Fibroblast of the aortic adventitia (primary cell): ENCODE data around the gene CDH22. TPM values are rescaled to one million over a fixed set of nuclear protein-coding genes. Genes with fewer than 3 reads are reported as not detected.

Experiments used
- DNase-seq: peaks from one replicate; pipeline ENCODE4 v3.0.0-alpha.2; 2010; ENCODE audit warnings: low read depth
- H3K4me3 ChIP-seq: 2 replicates; pipeline ENCODE4 v1.5.1; 2011; ENCODE audit warnings: low read depth, mild to moderate bottlenecking, control low read depth, low read length, moderate library complexity
- total RNA-seq: library from RNA; depleted of rRNA; stranded (reverse); fragments of >200 nt; gene quantifications from 2 replicates; pipeline ENCODE4 v1.2.3, GENCODE V29; 2012; ENCODE audit warnings: low replicate concordance
- TF ChIP-seq, protein P1 (sequence below): IDR thresholded peaks from 2 replicates; pipeline ENCODE4 v1.5.1; 2011; ENCODE audit warnings: mild to moderate bottlenecking, low read length, control low read depth, inconsistent platforms; ENCODE audit not compliant: insufficient read depth

The CDH22 gene
- total RNA-seq, 1 donor = not detected

GRCh38 chr20:46330072-46330763, 21.9 kb upstream of the CDH22 start:
- H3K4me3 ChIP-seq = no peak overlapping the region
- no peak for DNase-seq
- TF ChIP-seq, protein P1, sequence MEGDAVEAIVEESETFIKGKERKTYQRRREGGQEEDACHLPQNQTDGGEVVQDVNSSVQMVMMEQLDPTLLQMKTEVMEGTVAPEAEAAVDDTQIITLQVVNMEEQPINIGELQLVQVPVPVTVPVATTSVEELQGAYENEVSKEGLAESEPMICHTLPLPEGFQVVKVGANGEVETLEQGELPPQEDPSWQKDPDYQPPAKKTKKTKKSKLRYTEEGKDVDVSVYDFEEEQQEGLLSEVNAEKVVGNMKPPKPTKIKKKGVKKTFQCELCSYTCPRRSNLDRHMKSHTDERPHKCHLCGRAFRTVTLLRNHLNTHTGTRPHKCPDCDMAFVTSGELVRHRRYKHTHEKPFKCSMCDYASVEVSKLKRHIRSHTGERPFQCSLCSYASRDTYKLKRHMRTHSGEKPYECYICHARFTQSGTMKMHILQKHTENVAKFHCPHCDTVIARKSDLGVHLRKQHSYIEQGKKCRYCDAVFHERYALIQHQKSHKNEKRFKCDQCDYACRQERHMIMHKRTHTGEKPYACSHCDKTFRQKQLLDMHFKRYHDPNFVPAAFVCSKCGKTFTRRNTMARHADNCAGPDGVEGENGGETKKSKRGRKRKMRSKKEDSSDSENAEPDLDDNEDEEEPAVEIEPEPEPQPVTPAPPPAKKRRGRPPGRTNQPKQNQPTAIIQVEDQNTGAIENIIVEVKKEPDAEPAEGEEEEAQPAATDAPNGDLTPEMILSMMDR = no peak

GRCh38 chr20:46328200-46328882, 20.0 kb upstream of the CDH22 start:
- H3K4me3 ChIP-seq = no peak overlapping the region
- TF ChIP-seq, protein P1 = no peak
- DNase-seq = no peak

DNA sequence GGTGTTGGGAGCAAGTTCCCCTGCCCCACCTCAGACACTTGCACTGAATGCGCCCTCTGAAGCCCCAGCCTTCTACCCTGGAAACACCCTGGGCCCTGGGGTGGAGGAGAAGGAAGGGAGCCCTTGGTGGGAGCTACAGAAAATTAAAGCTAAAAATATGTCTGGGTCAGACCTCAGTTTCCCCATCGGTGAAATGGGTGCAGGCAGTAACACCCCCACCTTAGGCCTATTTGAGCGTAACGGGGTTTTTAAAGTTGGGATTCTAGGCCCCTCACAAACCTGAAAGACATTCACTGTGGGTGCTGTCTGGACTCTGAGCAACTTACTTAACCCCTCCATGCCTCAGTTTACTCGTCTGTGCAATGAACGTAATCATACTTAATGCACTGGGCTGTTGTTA, 19.3 kb upstream of the CDH22 start:
- TF ChIP-seq, protein P1 = no peak
- no peak for DNase-seq
- no peak overlapping the region for H3K4me3 ChIP-seq

GRCh38 chr20:46325789-46326188, 17.5 kb upstream of the CDH22 start:
- no peak overlapping the region for H3K4me3 ChIP-seq
- TF ChIP-seq, protein P1 = no peak
- no peak for DNase-seq

DNA sequence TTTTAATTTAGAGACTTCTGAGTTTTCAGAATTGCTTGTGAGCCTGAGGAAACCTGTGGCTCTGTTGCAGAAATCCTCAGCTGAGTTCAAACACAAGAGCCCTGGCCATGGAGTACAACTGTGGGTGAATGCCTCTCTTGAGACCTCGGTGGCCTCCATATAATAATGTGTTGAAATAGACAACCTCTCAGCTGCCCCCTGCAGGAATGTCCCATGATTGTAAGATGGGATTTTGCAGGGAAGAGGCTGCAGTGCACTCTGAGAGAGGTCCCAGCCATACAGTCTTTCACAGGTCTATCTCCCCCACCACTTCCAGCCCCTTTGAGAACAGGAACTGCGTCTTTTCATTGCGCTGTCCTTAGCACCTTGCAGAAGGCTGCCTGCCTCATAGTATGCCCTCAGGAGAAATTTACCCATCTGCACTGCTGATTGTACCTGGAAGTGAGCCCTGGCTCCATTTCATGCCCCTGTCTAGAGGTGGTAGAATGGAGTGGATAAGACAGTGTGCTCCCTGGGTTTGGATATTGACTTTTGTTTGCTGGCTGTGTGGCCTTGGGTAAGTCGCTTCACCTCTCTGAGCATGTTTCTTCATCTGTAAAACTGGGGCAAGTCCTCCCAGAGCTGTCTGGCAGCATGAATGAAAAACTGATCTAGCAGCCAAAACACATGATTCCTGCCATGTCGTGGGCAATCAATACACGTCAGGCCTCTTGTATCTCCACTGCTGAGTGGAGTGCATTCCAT, 16.8 kb upstream of the CDH22 start:
- DNase-seq = peak; percentile 29
- TF ChIP-seq, protein P1 = peak; percentile 44
- no peak overlapping the region for H3K4me3 ChIP-seq

DNA sequence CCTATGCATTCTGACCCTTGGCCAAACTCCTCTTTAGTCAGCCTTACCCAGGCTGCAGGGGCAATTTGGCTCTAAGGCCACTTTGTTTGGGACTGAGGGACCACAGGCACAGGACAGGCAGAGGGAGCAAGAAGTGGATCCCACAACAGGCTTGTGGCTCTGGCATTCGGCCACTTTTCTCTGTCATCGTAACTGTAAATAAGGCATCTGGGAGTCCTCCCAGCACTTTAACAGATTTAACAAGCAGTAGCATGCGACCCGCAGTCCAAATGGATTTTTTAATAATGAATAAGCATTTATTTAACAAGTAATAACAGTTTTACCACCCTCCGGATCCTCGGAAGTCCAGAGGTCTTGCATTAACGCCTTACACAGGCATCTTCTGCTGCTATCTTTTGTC, 16.1 kb upstream of the CDH22 start:
- no peak for DNase-seq
- no peak overlapping the region for H3K4me3 ChIP-seq
- TF ChIP-seq, protein P1 = no peak
